ENCODE measurements around the gene SPDYE8. TPM values are rescaled to one million over a fixed set of nuclear protein-coding genes. Genes with fewer than 3 reads are reported as not detected.
"Not testable (repeated sequence)": the region's sequence is repeated elsewhere in the genome, so short reads cannot be mapped to it uniquely, and the experiment has no call there.

Gene SPDYE8
- not detected for total RNA-seq

GRCh38 chr7:73029666-73030065 lies at the start of gene SPDYE8:
Gene SPDYE8, minus strand, starts transcription at chr7:73029766. Its CDS starts 1,800 bp downstream, at chr7:73027966.
- H3K9me3 Mint-ChIP-seq; ATAC-seq; H3K27ac Mint-ChIP-seq; H3K36me3 Mint-ChIP-seq; DNase-seq (ENCODE audit: low spot score in 2 of 2): not testable (repeated sequence)

GRCh38 chr7:73057811-73058210 lies 28.2 kb upstream of the SPDYE8 start, which contains the start of gene SPDYE11:
Gene SPDYE11, minus strand, starts transcription at chr7:73057911. Its CDS starts 1,800 bp downstream, at chr7:73056111.
- H3K36me3 Mint-ChIP-seq; H3K9me3 Mint-ChIP-seq; H3K27ac Mint-ChIP-seq; DNase-seq (ENCODE audit: low spot score in 2 of 2); ATAC-seq: not testable (repeated sequence)

GRCh38 chr7:73006491-73006890 lies 23.1 kb downstream of the SPDYE8 start:
- not testable (repeated sequence) for H3K36me3 Mint-ChIP-seq; H3K27ac Mint-ChIP-seq; DNase-seq (ENCODE audit: low spot score in 2 of 2); ATAC-seq; H3K9me3 Mint-ChIP-seq

- peak; percentile 91 to 92 for ATAC-seq
Measured at GRCh38 chr7:73005693-73006447, 23.7 kb downstream of the SPDYE8 start.

GRCh38 chr7:73005356-73005692 lies 24.2 kb downstream of the SPDYE8 start:
- DNase-seq (ENCODE audit: low spot score in 2 of 2) (peak; percentile 72 to 93), ATAC-seq (peak; percentile 83 to 89)
- H3K36me3 Mint-ChIP-seq, H3K9me3 Mint-ChIP-seq: not testable (repeated sequence)
- H3K27ac Mint-ChIP-seq: peak overlapping the region; percentile 91 to 99

More at GRCh38 chr7:73005693-73006447, 23.7 kb downstream of the SPDYE8 start:
- H3K36me3 Mint-ChIP-seq, H3K9me3 Mint-ChIP-seq: not testable (repeated sequence)
- DNase-seq (ENCODE audit: low spot score in 2 of 2): peak; percentile 83 to 100
- H3K27ac Mint-ChIP-seq: peak overlapping the region; percentile 91 to 99

GRCh38 chr7:72997887-72998468 lies 31.6 kb downstream of the SPDYE8 start:
- not testable (repeated sequence) for DNase-seq (ENCODE audit: low spot score in 2 of 2); H3K36me3 Mint-ChIP-seq; H3K9me3 Mint-ChIP-seq; ATAC-seq; H3K27ac Mint-ChIP-seq

GRCh38 chr7:72997447-72997846 lies 32.1 kb downstream of the SPDYE8 start:
- not testable (repeated sequence) for DNase-seq (ENCODE audit: low spot score in 2 of 2); H3K9me3 Mint-ChIP-seq; H3K27ac Mint-ChIP-seq; H3K36me3 Mint-ChIP-seq; ATAC-seq

GRCh38 chr7:72995484-72995883 lies 34.1 kb downstream of the SPDYE8 start:
- H3K27ac Mint-ChIP-seq; ATAC-seq; H3K36me3 Mint-ChIP-seq; H3K9me3 Mint-ChIP-seq; DNase-seq (ENCODE audit: low spot score in 2 of 2): not testable (repeated sequence)

- ATAC-seq: peak in 1 of 2 donors; percentile 32
- not testable (repeated sequence) for H3K9me3 Mint-ChIP-seq; DNase-seq (ENCODE audit: low spot score in 2 of 2); H3K27ac Mint-ChIP-seq; H3K36me3 Mint-ChIP-seq
Measured at GRCh38 chr7:72990146-72990913, 39.2 kb downstream of the SPDYE8 start.

- ATAC-seq; DNase-seq (ENCODE audit: low spot score in 2 of 2); H3K9me3 Mint-ChIP-seq; H3K36me3 Mint-ChIP-seq; H3K27ac Mint-ChIP-seq: not testable (repeated sequence)
Measured at GRCh38 chr7:72982084-72982483, 47.5 kb downstream of the SPDYE8 start.

- ATAC-seq; H3K27ac Mint-ChIP-seq; H3K9me3 Mint-ChIP-seq; DNase-seq (ENCODE audit: low spot score in 2 of 2); H3K36me3 Mint-ChIP-seq: not testable (repeated sequence)
Measured at GRCh38 chr7:72980382-72980781, 49.2 kb downstream of the SPDYE8 start.

- not testable (repeated sequence) for H3K9me3 Mint-ChIP-seq; ATAC-seq; H3K36me3 Mint-ChIP-seq; DNase-seq (ENCODE audit: low spot score in 2 of 2); H3K27ac Mint-ChIP-seq
Measured at GRCh38 chr7:72976434-72976833, 53.1 kb downstream of the SPDYE8 start.

- ATAC-seq, H3K36me3 Mint-ChIP-seq, H3K9me3 Mint-ChIP-seq: not testable (repeated sequence)
Measured at GRCh38 chr7:72975656-72976286, 53.8 kb downstream of the SPDYE8 start.

GRCh38 chr7:72974781-72975180 lies 54.8 kb downstream of the SPDYE8 start:
- H3K27ac Mint-ChIP-seq; H3K9me3 Mint-ChIP-seq; H3K36me3 Mint-ChIP-seq; DNase-seq (ENCODE audit: low spot score in 2 of 2): not testable (repeated sequence)
- peak in 1 of 2 donors; percentile 6 for ATAC-seq

More at GRCh38 chr7:72975656-72976286, 53.8 kb downstream of the SPDYE8 start:
- H3K27ac Mint-ChIP-seq; DNase-seq (ENCODE audit: low spot score in 2 of 2): not testable (repeated sequence)

- ATAC-seq; H3K36me3 Mint-ChIP-seq; H3K9me3 Mint-ChIP-seq; H3K27ac Mint-ChIP-seq; DNase-seq (ENCODE audit: low spot score in 2 of 2): not testable (repeated sequence)
Measured at GRCh38 chr7:72971505-72971904, 58.1 kb downstream of the SPDYE8 start.

Data from activated naive CD4-positive, alpha-beta T cell treated with anti-CD3 and anti-CD28 coated beads, Interleukin-2, amount 50 U/mL, for 72 hours (primary cell).